ENCODE measurements around the gene RAB3A.

DNA sequence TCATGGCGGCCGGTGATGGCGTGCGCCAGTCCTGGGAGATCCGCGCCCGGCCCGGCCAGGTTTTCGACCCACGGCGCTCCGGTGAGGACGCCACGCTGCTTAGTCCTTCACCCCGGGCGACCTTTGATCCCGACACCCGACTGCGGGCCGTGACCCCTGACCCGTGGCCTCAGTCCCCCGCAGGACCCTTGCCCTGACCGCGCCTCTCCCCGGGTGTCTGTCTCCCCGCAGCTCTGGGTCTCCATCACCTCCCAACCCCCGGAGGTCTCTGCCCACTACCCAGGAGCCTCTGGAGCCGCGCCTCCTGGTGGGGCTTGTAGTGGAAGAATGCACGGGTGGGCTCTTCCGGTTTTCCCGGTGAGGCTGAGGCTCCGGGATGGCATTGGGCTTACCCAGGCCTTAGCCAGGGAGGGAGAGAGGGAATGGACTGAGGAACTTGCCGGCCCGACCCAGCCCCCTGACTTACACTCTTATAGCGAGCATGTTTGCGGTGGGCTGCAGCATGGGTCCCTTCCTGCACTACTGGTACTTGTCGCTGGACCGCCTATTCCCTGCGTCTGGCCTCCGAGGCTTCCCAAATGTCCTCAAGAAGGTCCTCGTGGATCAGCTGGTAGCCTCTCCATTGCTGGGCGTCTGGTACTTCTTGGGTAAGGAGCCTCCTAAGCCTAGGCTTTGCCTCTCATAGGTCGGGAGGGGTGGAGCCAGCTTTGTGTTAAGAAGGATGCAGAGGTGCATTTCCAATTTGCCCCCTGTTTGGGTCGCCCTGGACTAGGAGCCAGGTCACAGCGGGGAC is 10.3 kb downstream of the RAB3A start:
- TF ChIP-seq POLR2A (IDR thresholded peaks at IDR 0.05): no peak
- TF ChIP-seq CTCF (IDR thresholded peaks at IDR 0.05): no peak
- TF ChIP-seq EP300 (IDR thresholded peaks at IDR 0.05): no peak

Data from stomach (tissue), 4 donors.